RWPE2 (cell line): Measurements from ENCODE around the gene GNAI3.

Experiments
- ATAC-seq: fragments of 200-7000 bp; cut with Tn5 transposase; 3 replicates; pipeline ENCODE4 v1.9.1; 2021; ENCODE audit warnings: low read depth
- DNase-seq: peaks from one replicate; pipeline ENCODE4 v3.0.0-alpha.2; 2020; ENCODE audit warnings: low spot score
- H3K27ac ChIP-seq: fragments of 450-650 bp; 2 replicates; pipeline ENCODE4 v1.5.1; 2017; ENCODE audit warnings: mild to moderate bottlenecking; ENCODE audit not compliant: poor library complexity, severe bottlenecking
- H3K27me3 ChIP-seq: fragments of 250-450 bp; sonication (Bioruptor Pico); 2 replicates; pipeline ENCODE4 v1.5.1; 2021; ENCODE audit warnings: mild to moderate bottlenecking, moderate library complexity; ENCODE audit not compliant: insufficient read depth, poor library complexity, severe bottlenecking
- H3K36me3 ChIP-seq: fragments of 250-450 bp; sonication (Bioruptor Pico); 2 replicates; pipeline ENCODE4 v1.5.1; 2020; ENCODE audit warnings: low read depth, mild to moderate bottlenecking, moderate library complexity
- H3K4me1 ChIP-seq: fragments of 250-450 bp; sonication (Bioruptor Pico); 2 replicates; pipeline ENCODE4 v1.5.1; 2021; ENCODE audit warnings: mild to moderate bottlenecking, moderate library complexity; ENCODE audit not compliant: insufficient read depth, poor library complexity, severe bottlenecking
- H3K4me3 ChIP-seq: fragments of 250-450 bp; sonication (Bioruptor Pico); 2 replicates; pipeline ENCODE4 v1.5.1; 2021; ENCODE audit warnings: mild to moderate bottlenecking, moderate library complexity; ENCODE audit not compliant: severe bottlenecking
- H3K9me3 ChIP-seq: fragments of 250-450 bp; sonication (Bioruptor Pico); 2 replicates; pipeline ENCODE4 v1.5.1; 2021; ENCODE audit warnings: mild to moderate bottlenecking, moderate library complexity; ENCODE audit not compliant: severe bottlenecking
- TF ChIP-seq, protein P1 (sequence below): fragments of 450-650 bp; IDR thresholded peaks from one replicate; pipeline ENCODE4 v1.5.1; 2017; ENCODE audit warnings: mild to moderate bottlenecking, moderate library complexity; ENCODE audit not compliant: poor library complexity, severe bottlenecking

The GNAI3 gene

GRCh38 chr1:109508001-109508872, 40.2 kb upstream of the GNAI3 start:
- Histone ChIP-seq H3K27ac (no peak overlapping the region), H3K27me3 (no peaks in the 10 kb centered on the region), H3K36me3 (no peaks in the 10 kb centered on the region), H3K9me3 (no peaks in the 10 kb centered on the region), H3K4me1 (no peaks in the 10 kb centered on the region), H3K4me3 (no peak overlapping the region)
- ATAC-seq (no peak), DNase-seq (no peak)
- TF ChIP-seq, protein P1, sequence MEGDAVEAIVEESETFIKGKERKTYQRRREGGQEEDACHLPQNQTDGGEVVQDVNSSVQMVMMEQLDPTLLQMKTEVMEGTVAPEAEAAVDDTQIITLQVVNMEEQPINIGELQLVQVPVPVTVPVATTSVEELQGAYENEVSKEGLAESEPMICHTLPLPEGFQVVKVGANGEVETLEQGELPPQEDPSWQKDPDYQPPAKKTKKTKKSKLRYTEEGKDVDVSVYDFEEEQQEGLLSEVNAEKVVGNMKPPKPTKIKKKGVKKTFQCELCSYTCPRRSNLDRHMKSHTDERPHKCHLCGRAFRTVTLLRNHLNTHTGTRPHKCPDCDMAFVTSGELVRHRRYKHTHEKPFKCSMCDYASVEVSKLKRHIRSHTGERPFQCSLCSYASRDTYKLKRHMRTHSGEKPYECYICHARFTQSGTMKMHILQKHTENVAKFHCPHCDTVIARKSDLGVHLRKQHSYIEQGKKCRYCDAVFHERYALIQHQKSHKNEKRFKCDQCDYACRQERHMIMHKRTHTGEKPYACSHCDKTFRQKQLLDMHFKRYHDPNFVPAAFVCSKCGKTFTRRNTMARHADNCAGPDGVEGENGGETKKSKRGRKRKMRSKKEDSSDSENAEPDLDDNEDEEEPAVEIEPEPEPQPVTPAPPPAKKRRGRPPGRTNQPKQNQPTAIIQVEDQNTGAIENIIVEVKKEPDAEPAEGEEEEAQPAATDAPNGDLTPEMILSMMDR: no peak

DNA sequence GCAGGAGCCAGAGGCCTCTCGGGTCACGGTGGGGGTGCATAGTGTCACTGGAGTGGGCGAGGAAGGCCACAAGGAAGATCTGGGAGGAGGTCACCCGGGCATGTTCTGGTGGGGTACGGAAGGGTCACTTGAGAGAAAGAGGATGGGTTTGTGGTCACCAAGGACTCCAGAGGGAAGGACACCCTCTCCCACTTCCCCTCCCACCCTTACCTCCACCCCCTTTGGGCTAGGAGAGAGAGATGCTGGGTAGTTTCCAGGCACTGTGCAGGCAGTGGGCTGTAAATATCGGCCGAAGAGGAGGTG, 39.6 kb upstream of the GNAI3 start:
- no peak for ATAC-seq

GRCh38 chr1:109509176-109510134, 39.0 kb upstream of the GNAI3 start, which contains the start of gene AMIGO1:
Gene AMIGO1, minus strand, starts transcription at chr1:109509727. Its CDS starts 815 bp downstream, at chr1:109508912.
- Histone ChIP-seq H3K4me1 (no peaks in the 10 kb centered on the region), H3K9me3 (no peaks in the 10 kb centered on the region), H3K27ac (no peak within 1 kb of the TSS), H3K36me3 (no peaks in the 10 kb centered on the region), H3K27me3 (no peaks in the 10 kb centered on the region), H3K4me3 (peak within 1 kb of the TSS; percentile 49)
- TF ChIP-seq, protein P1: no peak
- ATAC-seq: peak; percentile 64
- DNase-seq: no peak

More for the DNA sequence above, 39.6 kb upstream of the GNAI3 start:
- H3K27ac ChIP-seq: no peak overlapping the region
- H3K36me3 ChIP-seq: no peaks in the 10 kb centered on the region
- H3K4me3 ChIP-seq: peak overlapping the region; percentile 49
- TF ChIP-seq, protein P1: no peak
- H3K9me3 ChIP-seq: no peaks in the 10 kb centered on the region
- DNase-seq: no peak
- no peaks in the 10 kb centered on the region for H3K4me1 ChIP-seq
- H3K27me3 ChIP-seq: no peaks in the 10 kb centered on the region

GRCh38 chr1:109513110-109513710, 35.2 kb upstream of the GNAI3 start:
- Histone ChIP-seq H3K4me1 (no peaks in the 10 kb centered on the region), H3K27me3 (no peaks in the 10 kb centered on the region), H3K27ac (no peak overlapping the region), H3K4me3 (no peak overlapping the region), H3K36me3 (no peaks in the 10 kb centered on the region), H3K9me3 (no peaks in the 10 kb centered on the region)
- TF ChIP-seq, protein P1: no peak
- no peak for DNase-seq
- ATAC-seq: no peak
